Endothelial cell of umbilical vein (primary cell): ENCODE results near the gene NOX5. TPM values are rescaled to one million over a fixed set of nuclear protein-coding genes. Genes with fewer than 3 reads are reported as not detected.

Experiments
- BruUV-seq: library from RNA; stranded (reverse); fragments of 400-500 nt; replicated peaks from 2 replicates; lab custom pipeline; 2021; lab: Mats Ljungman, UMichigan
- CTCF ChIA-PET: fragments of 300-600, 350-600 bp; sonication (Branson Sonifier 250); formaldehyde crosslinking; loops from one replicate; lab custom pipeline; 2021; ENCODE audit warnings: antibody characterized with exemption, inconsistent platforms; lab: Charles Lee
- POLR2A ChIA-PET: fragments of 300-600, 350-600 bp; sonication (Branson Sonifier 250); formaldehyde crosslinking; loops from one replicate; lab custom pipeline; 2021; ENCODE audit warnings: antibody characterized with exemption, inconsistent platforms; lab: Charles Lee
- DNase-seq: peaks from one replicate; pipeline ENCODE4 v3.0.0-alpha.2; 2011; ENCODE audit warnings: low read depth, low spot score
- FAIRE-seq: peaks from 2 replicates; lab custom pipeline; 2011; peaks lifted over from hg19 to GRCh38; lab: Jason Lieb, UNC
- H2AFZ ChIP-seq: 2 replicates; pipeline ENCODE4 v1.6.0; 2012; ENCODE audit warnings: low read depth, low read length, control low read depth, inconsistent platforms
- H3K27ac ChIP-seq: 2 replicates; pipeline ENCODE4 v1.5.1; 2011; ENCODE audit warnings: low read depth, mild to moderate bottlenecking, control low read depth, low read length, moderate library complexity; ENCODE audit not compliant: insufficient read depth
- H3K27me3 ChIP-seq, 2 experiments: 2 replicates each; pipeline versions ENCODE4 v1.6.0 to v1.6.1; 2011; ENCODE audit warnings: low read length in 2 of 2, mixed read lengths in 1 of 2; ENCODE audit not compliant: control insufficient read depth in 2 of 2, insufficient read depth in 2 of 2
- H3K36me3 ChIP-seq, 2 experiments: 2 replicates in 1 of 2; 3 replicates in 1 of 2; pipeline ENCODE4 v1.5.1; 2011; ENCODE audit warnings: low read length in 2 of 2, mild to moderate bottlenecking in 1 of 2, moderate library complexity in 1 of 2; ENCODE audit not compliant: control insufficient read depth in 2 of 2, insufficient read depth in 2 of 2; ENCODE audit errors: extremely low read depth in 1 of 2
- H3K4me1 ChIP-seq: 3 replicates; pipeline ENCODE4 v1.5.1; 2011; ENCODE audit warnings: mild to moderate bottlenecking, low read length; ENCODE audit not compliant: control insufficient read depth, insufficient read depth; ENCODE audit errors: extremely low read depth
- H3K4me2 ChIP-seq: 2 replicates; pipeline ENCODE4 v1.6.1; 2011; ENCODE audit warnings: low read length, control low read depth, mixed read lengths; ENCODE audit not compliant: insufficient read depth
- H3K4me3 ChIP-seq, 3 experiments: fragments of 200-600 bp in 1 of 3; sonication (generic), shearing (Covaris generic) in 1 of 3; replicated peaks in 1 of 3; 2 replicates each; pipeline ENCODE4 v1.5.1; 2011 to 2016; ENCODE audit warnings: control low read depth in 3 of 3, low read length in 3 of 3, mild to moderate bottlenecking in 2 of 3, inconsistent platforms in 1 of 3, low read depth in 1 of 3, moderate library complexity in 1 of 3; ENCODE audit not compliant: insufficient read depth in 1 of 3
- H3K79me2 ChIP-seq: 2 replicates; pipeline ENCODE4 v1.6.0; 2012; ENCODE audit warnings: low read length, inconsistent platforms; ENCODE audit not compliant: control insufficient read depth, insufficient read depth
- H3K9ac ChIP-seq: replicated peaks from 2 replicates; pipeline ENCODE3; 2011; ENCODE audit warnings: low read length, control low read depth; ENCODE audit not compliant: insufficient read depth; ENCODE audit errors: extremely low read depth
- H3K9me1 ChIP-seq: replicated peaks from 3 replicates; pipeline ENCODE4 v1.6.0; 2011; ENCODE audit warnings: mild to moderate bottlenecking, low read length; ENCODE audit not compliant: control insufficient read depth, insufficient read depth; ENCODE audit errors: extremely low read depth
- H3K9me3 ChIP-seq: replicated peaks from 2 replicates; pipeline ENCODE4 v1.5.1; 2012; ENCODE audit warnings: low read length, inconsistent platforms; ENCODE audit not compliant: control insufficient read depth, insufficient read depth
- H4K20me1 ChIP-seq: replicated peaks from 2 replicates; pipeline ENCODE3; 2011; ENCODE audit warnings: mild to moderate bottlenecking, low read length; ENCODE audit not compliant: control insufficient read depth, insufficient read depth; ENCODE audit errors: extremely low read depth
- FOS ChIP-seq: IDR thresholded peaks from 2 replicates; pipeline ENCODE4 v1.6.1; 2011; ENCODE audit warnings: mild to moderate bottlenecking, low read length, moderate library complexity, borderline replicate concordance; ENCODE audit not compliant: insufficient read depth
- GATA2 ChIP-seq: IDR thresholded peaks from 2 replicates; pipeline ENCODE4 v1.7.0; 2011; ENCODE audit warnings: low read depth, mild to moderate bottlenecking, moderate library complexity, mixed read lengths, low read length; ENCODE audit not compliant: insufficient read length, insufficient read depth
- JUN ChIP-seq: IDR thresholded peaks from 2 replicates; pipeline ENCODE4 v1.6.1; 2011; ENCODE audit warnings: borderline replicate concordance, low read depth; ENCODE audit not compliant: insufficient read length, insufficient read depth
- MYC ChIP-seq: IDR thresholded peaks from one replicate; pipeline ENCODE4 v1.6.1; 2011; ENCODE audit warnings: mild to moderate bottlenecking, low read depth, low read length
- POLR2A ChIP-seq: IDR thresholded peaks from 2 replicates; pipeline ENCODE4 v1.6.1; 2012; ENCODE audit warnings: low read depth, mild to moderate bottlenecking, control low read depth, low read length
- dilution Hi-C: fragments of 300-500 bp; cut with MboI; formaldehyde crosslinking; loops from one replicate; pipeline ENCODE4 v1.15.0; 2019; ENCODE audit warnings: low sequenced_read_pairs; ENCODE audit not compliant: extremely low pct_ligation_motif_present
- intact Hi-C: fragments of 100-400 bp; cut with micrococcal nuclease; formaldehyde crosslinking; loops from one replicate; pipeline ENCODE4 v1.10.0; 2022
- polyA plus RNA-seq, 4 experiments: library from polyadenylated mRNA; depleted of rRNA in 3 of 4; stranded (reverse) in 3 of 4; unstranded in 1 of 4; fragments of >200 nt; gene quantifications; 2 replicates each; pipeline versions ENCODE4 v1.2.1 to v1.2.3, GENCODE V29; 2011 to 2012; ENCODE audit warnings: missing spikeins in 1 of 4
- total RNA-seq: library from RNA; stranded (reverse); gene quantifications from 2 replicates; pipeline ENCODE4 v1.2.3, GENCODE V29; 2021

NOX5 gene
- total and polyA plus RNA-seq, 2 donors (not counting 3 experiments of a cell fraction or from before 2014, with no cell fraction given) = 0.08 TPM; not detected in 1

GRCh38 chr15:69016021-69016595 lies 1.6 kb downstream of the NOX5 start:
- Histone ChIP-seq H3K4me2 (no peak overlapping the region), H3K9ac (no peak overlapping the region), H3K9me1 (no peaks in the 10 kb centered on the region), H3K27ac (no peak overlapping the region), H3K4me1 (no peaks in the 10 kb centered on the region), H2AFZ (no peak overlapping the region), H3K9me3 (no peaks in the 10 kb centered on the region), H3K79me2 (no peaks in the 10 kb centered on the region), H3K4me3 (no peak overlapping the region), H4K20me1 (no peaks in the 10 kb centered on the region), H3K36me3 (no peaks in the 10 kb centered on the region), H3K27me3 (peaks cover 3 to 13% of the 10 kb centered on the region in 2 experiments)
- CTCF ChIA-PET = no interaction called here
- TF ChIP-seq POLR2A (no peak), FOS (no peak), JUN (no peak)
- BruUV-seq = no TSS peak
- POLR2A ChIA-PET = no interaction called here
- no peak for FAIRE-seq
- dilution Hi-C loops (no loop called here), intact Hi-C loops (no loop called here)
- no peak for DNase-seq

GRCh38 chr15:69017978-69018377 lies 3.5 kb downstream of the NOX5 start:
- intact Hi-C loops (no loop called here), dilution Hi-C loops (no loop called here)
- H3K27ac ChIP-seq = no peak overlapping the region
- no TSS peak for BruUV-seq
- no peak overlapping the region for H3K9ac ChIP-seq
- no peaks in the 10 kb centered on the region for H3K9me1 ChIP-seq
- no peaks in the 10 kb centered on the region for H4K20me1 ChIP-seq
- no peak overlapping the region for H3K4me2 ChIP-seq
- H3K4me3 ChIP-seq = no peak overlapping the region
- CTCF ChIA-PET = interaction anchor here (1.0 kb wide), 1 partner anchor 13 kb away, joined by 6 read pairs; no protein-coding TSS in a partner anchor
- DNase-seq (no peak), FAIRE-seq (no peak)
- H2AFZ ChIP-seq = no peak overlapping the region
- H3K9me3 ChIP-seq = no peaks in the 10 kb centered on the region
- POLR2A ChIA-PET = no interaction called here
- peaks cover 10 to 20% of the 10 kb centered on the region in 2 experiments for H3K27me3 ChIP-seq
- H3K36me3 ChIP-seq = no peaks in the 10 kb centered on the region
- no peaks in the 10 kb centered on the region for H3K79me2 ChIP-seq
- H3K4me1 ChIP-seq = no peaks in the 10 kb centered on the region
- TF ChIP-seq JUN = no peak
- TF ChIP-seq GATA2 = no peak
- TF ChIP-seq POLR2A = no peak
- no peak for TF ChIP-seq MYC
